ENCODE results near the gene ZNF280A.

ZNF280A gene

DNA sequence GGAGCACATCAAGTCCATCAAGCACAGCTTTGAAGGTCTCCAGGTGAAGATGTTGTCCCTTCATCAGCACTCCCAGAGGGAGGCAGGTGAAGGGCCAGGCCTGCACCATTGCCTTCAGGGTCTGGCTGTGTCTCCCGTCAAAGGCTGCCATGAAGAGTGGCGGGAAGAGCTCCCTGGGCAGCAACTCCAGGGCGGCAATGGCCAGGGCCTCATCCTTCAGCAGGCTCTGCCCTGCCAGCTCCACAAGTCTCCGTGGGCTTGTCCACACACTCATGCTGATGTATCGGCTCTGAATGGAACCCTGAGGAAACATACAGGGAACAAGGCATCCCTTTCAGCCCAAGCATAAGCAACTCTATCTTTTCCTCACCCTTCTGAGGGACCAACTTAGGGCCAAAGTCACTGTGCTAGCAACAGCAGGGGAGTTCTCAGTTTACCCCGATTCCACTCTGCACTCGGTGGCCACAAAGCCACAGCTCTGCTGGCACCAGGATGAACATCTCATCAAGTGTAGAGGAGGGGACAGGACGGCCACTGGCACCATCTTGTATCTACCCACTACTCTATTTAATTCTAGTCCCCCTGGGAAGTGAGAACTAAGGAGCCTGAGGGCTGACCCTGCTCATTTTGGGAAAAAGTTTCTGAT is 30.8 kb upstream of the ZNF280A start:
- Histone ChIP-seq H3K4ac (ENCODE audit: low read depth, low read length) (no peak overlapping the region), H3K4me2 (ENCODE audit: low read length) (no peak overlapping the region), H3K4me1 (ENCODE audit: control insufficient read depth in 1 of 2, insufficient read depth in 2 of 2, low read length in 2 of 2) (no peaks in the 10 kb centered on the region), H2BK120ac (ENCODE audit: insufficient read depth, low read length, poor library complexity) (no peak overlapping the region), H3K18ac (ENCODE audit: low read length) (no peak overlapping the region), H2AK5ac (ENCODE audit: low read length) (no peak overlapping the region), H3K36me3 (ENCODE audit: control insufficient read depth in 1 of 2, insufficient read depth in 2 of 2, low read length in 2 of 2) (no peaks in the 10 kb centered on the region), H3K9me3 (ENCODE audit: insufficient read depth, low read depth, low read length) (peaks cover 29% of the 10 kb centered on the region), H3K23ac (ENCODE audit: low read length) (no peak overlapping the region), H2AFZ (ENCODE audit: insufficient read depth, low read length, poor library complexity) (no peak overlapping the region), H4K91ac (ENCODE audit: low read depth, low read length) (no peak overlapping the region), H3K27me3 (ENCODE audit: insufficient read depth, low read length) (peaks cover 5% of the 10 kb centered on the region), H2BK5ac (ENCODE audit: low read depth, low read length, poor library complexity) (no peak overlapping the region), H3K79me2 (ENCODE audit: control insufficient read depth, insufficient read depth, low read length, poor library complexity) (no peaks in the 10 kb centered on the region), H3K4me3 (ENCODE audit: low read depth, low read length) (no peak overlapping the region), H4K12ac (ENCODE audit: low read depth, low read length) (no peak overlapping the region), H3K27ac (ENCODE audit: low read depth, low read length) (no peak overlapping the region), H3K79me1 (ENCODE audit: low read length) (no peaks in the 10 kb centered on the region), H3K9ac (ENCODE audit: low read length) (no peak overlapping the region), H3K14ac (ENCODE audit: low read length) (no peak overlapping the region), H2BK12ac (ENCODE audit: low read length) (no peak overlapping the region), H4K8ac (ENCODE audit: low read depth, low read length) (no peak overlapping the region)
- DNase-seq: no peak
- WGBS (ENCODE audit: extremely low coverage, insufficient coverage, insufficient read length): no CpG with 5 or more reads among the region's 8 CpGs

DNA sequence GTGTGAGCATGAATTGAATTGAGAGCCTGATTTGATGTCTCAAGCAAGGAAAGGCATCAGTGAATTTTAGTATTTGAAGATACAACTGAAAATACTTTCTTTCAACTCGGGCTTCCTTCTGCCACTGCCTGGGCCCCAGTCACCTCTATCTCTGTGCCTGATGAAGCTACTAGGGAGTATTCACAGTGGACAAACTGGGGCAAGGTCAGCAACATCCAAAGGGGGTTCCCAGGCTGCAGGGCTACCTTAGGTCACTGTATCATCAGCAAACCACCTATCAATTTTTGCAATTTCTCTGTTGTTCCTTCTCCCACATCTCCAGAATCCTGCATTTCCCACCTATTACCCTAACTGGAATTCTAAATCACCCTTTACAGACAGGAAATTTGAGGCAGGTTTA is 28.8 kb upstream of the ZNF280A start:
- no peaks in the 10 kb centered on the region for H3K79me2 ChIP-seq (ENCODE audit: control insufficient read depth, insufficient read depth, low read length, poor library complexity)
- no peak overlapping the region for H3K14ac ChIP-seq (ENCODE audit: low read length)
- no CpG with 5 or more reads among the region's 1 CpG for WGBS (ENCODE audit: extremely low coverage, insufficient coverage, insufficient read length)
- H3K36me3 ChIP-seq (ENCODE audit: control insufficient read depth in 1 of 2, insufficient read depth in 2 of 2, low read length in 2 of 2): no peaks in the 10 kb centered on the region
- DNase-seq: no peak
- no peak overlapping the region for H3K4ac ChIP-seq (ENCODE audit: low read depth, low read length)
- H3K4me1 ChIP-seq (ENCODE audit: control insufficient read depth in 1 of 2, insufficient read depth in 2 of 2, low read length in 2 of 2): no peaks in the 10 kb centered on the region
- H3K18ac ChIP-seq (ENCODE audit: low read length): no peak overlapping the region
- no peak overlapping the region for H3K27ac ChIP-seq (ENCODE audit: low read depth, low read length)
- H2BK120ac ChIP-seq (ENCODE audit: insufficient read depth, low read length, poor library complexity): no peak overlapping the region
- peaks cover 5% of the 10 kb centered on the region for H3K27me3 ChIP-seq (ENCODE audit: insufficient read depth, low read length)
- no peaks in the 10 kb centered on the region for H3K79me1 ChIP-seq (ENCODE audit: low read length)
- no peak overlapping the region for H2BK12ac ChIP-seq (ENCODE audit: low read length)
- H2BK5ac ChIP-seq (ENCODE audit: low read depth, low read length, poor library complexity): no peak overlapping the region
- no peak overlapping the region for H3K4me3 ChIP-seq (ENCODE audit: low read depth, low read length)
- H4K12ac ChIP-seq (ENCODE audit: low read depth, low read length): no peak overlapping the region
- peaks cover 26% of the 10 kb centered on the region for H3K9me3 ChIP-seq (ENCODE audit: insufficient read depth, low read depth, low read length)
- H3K23ac ChIP-seq (ENCODE audit: low read length): no peak overlapping the region
- no peak overlapping the region for H2AK5ac ChIP-seq (ENCODE audit: low read length)
- H4K8ac ChIP-seq (ENCODE audit: low read depth, low read length): no peak overlapping the region
- no peak overlapping the region for H3K4me2 ChIP-seq (ENCODE audit: low read length)
- no peak overlapping the region for H4K91ac ChIP-seq (ENCODE audit: low read depth, low read length)
- H2AFZ ChIP-seq (ENCODE audit: insufficient read depth, low read length, poor library complexity): no peak overlapping the region
- H3K9ac ChIP-seq (ENCODE audit: low read length): no peak overlapping the region

DNA sequence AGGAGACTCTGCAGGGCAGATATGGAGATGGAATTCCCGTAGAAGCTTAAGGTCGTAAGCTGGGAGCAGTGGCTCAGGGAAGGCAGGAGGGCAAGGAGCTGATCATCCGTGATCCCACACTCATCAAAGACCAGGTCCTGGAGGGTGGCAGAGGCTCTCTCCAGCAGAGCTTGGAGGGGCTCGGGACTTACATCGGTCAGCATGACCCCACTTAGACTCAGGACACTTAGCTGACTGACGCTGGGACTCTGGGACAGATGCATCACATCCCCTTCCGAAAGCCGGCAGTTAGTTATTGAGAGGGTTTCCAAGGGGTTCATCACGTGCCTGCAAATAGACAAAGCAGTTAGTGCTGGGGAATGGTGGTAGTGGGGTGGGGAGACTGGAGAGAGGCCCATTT is 28.2 kb upstream of the ZNF280A start:
- Histone ChIP-seq H2BK120ac (ENCODE audit: insufficient read depth, low read length, poor library complexity) (no peak overlapping the region), H3K4me2 (ENCODE audit: low read length) (no peak overlapping the region), H2BK5ac (ENCODE audit: low read depth, low read length, poor library complexity) (no peak overlapping the region), H3K79me2 (ENCODE audit: control insufficient read depth, insufficient read depth, low read length, poor library complexity) (no peaks in the 10 kb centered on the region), H3K4me3 (ENCODE audit: low read depth, low read length) (no peak overlapping the region), H3K14ac (ENCODE audit: low read length) (no peak overlapping the region), H4K8ac (ENCODE audit: low read depth, low read length) (no peak overlapping the region), H3K23ac (ENCODE audit: low read length) (no peak overlapping the region), H2BK12ac (ENCODE audit: low read length) (no peak overlapping the region), H3K9me3 (ENCODE audit: insufficient read depth, low read depth, low read length) (peaks cover 26% of the 10 kb centered on the region), H4K91ac (ENCODE audit: low read depth, low read length) (no peak overlapping the region), H3K27ac (ENCODE audit: low read depth, low read length) (no peak overlapping the region), H2AK5ac (ENCODE audit: low read length) (no peak overlapping the region), H3K79me1 (ENCODE audit: low read length) (no peaks in the 10 kb centered on the region), H3K27me3 (ENCODE audit: insufficient read depth, low read length) (peaks cover 5% of the 10 kb centered on the region), H3K36me3 (ENCODE audit: control insufficient read depth in 1 of 2, insufficient read depth in 2 of 2, low read length in 2 of 2) (no peaks in the 10 kb centered on the region), H3K9ac (ENCODE audit: low read length) (no peak overlapping the region), H3K4me1 (ENCODE audit: control insufficient read depth in 1 of 2, insufficient read depth in 2 of 2, low read length in 2 of 2) (no peaks in the 10 kb centered on the region), H3K18ac (ENCODE audit: low read length) (no peak overlapping the region), H2AFZ (ENCODE audit: insufficient read depth, low read length, poor library complexity) (no peak overlapping the region), H4K12ac (ENCODE audit: low read depth, low read length) (no peak overlapping the region), H3K4ac (ENCODE audit: low read depth, low read length) (no peak overlapping the region)
- WGBS (ENCODE audit: extremely low coverage, insufficient coverage, insufficient read length): no CpG with 5 or more reads among the region's 9 CpGs
- no peak for DNase-seq

DNA sequence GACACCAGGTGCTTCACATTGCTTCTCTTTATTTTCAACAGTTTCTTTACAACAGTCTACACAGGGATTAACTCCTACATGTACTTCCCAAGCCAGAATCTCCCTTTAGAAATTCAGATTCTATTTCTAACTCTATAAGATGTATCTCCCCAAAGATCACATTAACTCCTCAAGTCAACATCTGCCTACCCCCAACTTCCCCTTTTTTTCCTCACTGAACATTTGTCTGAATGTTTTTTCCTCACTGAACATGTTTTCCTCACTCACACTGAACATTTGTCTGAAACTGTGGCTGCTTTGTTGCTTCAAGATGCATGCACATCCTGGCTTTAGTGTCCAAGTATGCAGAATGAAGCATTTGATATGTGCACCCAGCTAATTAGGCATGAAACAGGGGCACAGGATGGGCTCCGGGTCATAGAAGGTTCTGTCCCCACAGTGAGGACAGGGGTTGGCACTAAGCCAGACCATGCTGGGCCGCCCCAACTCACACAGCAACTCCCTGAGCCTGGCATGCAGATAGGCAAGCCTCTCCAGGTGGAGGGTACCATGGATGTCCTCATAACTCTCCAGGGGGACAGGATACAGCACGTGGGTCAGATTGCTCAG is 27.7 kb upstream of the ZNF280A start:
- Histone ChIP-seq H2AFZ (ENCODE audit: insufficient read depth, low read length, poor library complexity) (no peak overlapping the region), H3K4me3 (ENCODE audit: low read depth, low read length) (no peak overlapping the region), H3K9ac (ENCODE audit: low read length) (no peak overlapping the region), H3K79me1 (ENCODE audit: low read length) (no peaks in the 10 kb centered on the region), H3K79me2 (ENCODE audit: control insufficient read depth, insufficient read depth, low read length, poor library complexity) (no peaks in the 10 kb centered on the region), H3K18ac (ENCODE audit: low read length) (no peak overlapping the region), H4K12ac (ENCODE audit: low read depth, low read length) (no peak overlapping the region), H2BK5ac (ENCODE audit: low read depth, low read length, poor library complexity) (no peak overlapping the region), H2BK12ac (ENCODE audit: low read length) (no peak overlapping the region), H2BK120ac (ENCODE audit: insufficient read depth, low read length, poor library complexity) (no peak overlapping the region), H3K4ac (ENCODE audit: low read depth, low read length) (no peak overlapping the region), H3K23ac (ENCODE audit: low read length) (no peak overlapping the region), H3K9me3 (ENCODE audit: insufficient read depth, low read depth, low read length) (peaks cover 26% of the 10 kb centered on the region), H3K4me2 (ENCODE audit: low read length) (no peak overlapping the region), H3K27me3 (ENCODE audit: insufficient read depth, low read length) (peaks cover 5% of the 10 kb centered on the region), H2AK5ac (ENCODE audit: low read length) (no peak overlapping the region), H4K91ac (ENCODE audit: low read depth, low read length) (no peak overlapping the region), H3K36me3 (ENCODE audit: control insufficient read depth in 1 of 2, insufficient read depth in 2 of 2, low read length in 2 of 2) (no peaks in the 10 kb centered on the region), H3K14ac (ENCODE audit: low read length) (no peak overlapping the region), H4K8ac (ENCODE audit: low read depth, low read length) (no peak overlapping the region), H3K27ac (ENCODE audit: low read depth, low read length) (no peak overlapping the region), H3K4me1 (ENCODE audit: control insufficient read depth in 1 of 2, insufficient read depth in 2 of 2, low read length in 2 of 2) (no peaks in the 10 kb centered on the region)
- WGBS (ENCODE audit: extremely low coverage, insufficient coverage, insufficient read length): no CpG with 5 or more reads among the region's 3 CpGs
- DNase-seq: no peak
